ENCODE results near the gene SETDB2. TPM values are rescaled to one million over a fixed set of nuclear protein-coding genes. Genes with fewer than 3 reads are reported as not detected.

SETDB2 gene
- total and polyA plus RNA-seq, 4 donors = 1.9 to 6.2 (median 4.9) TPM

DNA sequence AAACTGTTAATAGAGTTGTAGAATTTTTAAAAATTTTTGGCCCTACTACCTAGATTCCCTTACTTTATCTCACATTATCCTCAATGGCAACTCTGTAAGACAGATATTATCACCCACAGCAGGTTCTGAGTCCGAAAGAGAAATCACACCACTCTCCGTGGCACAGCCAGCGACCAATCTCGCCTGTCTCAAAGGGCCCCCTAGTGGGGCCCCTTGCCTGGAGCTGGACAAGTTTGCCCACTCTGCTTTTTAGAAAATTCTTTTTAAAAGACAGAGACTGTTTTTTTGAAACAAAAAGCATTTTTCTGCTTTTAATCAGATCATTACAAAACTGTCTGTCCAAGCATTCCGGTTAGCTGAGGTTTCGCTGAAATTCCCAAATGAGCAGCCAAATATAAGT lies 73.4 kb downstream of the SETDB2 start:
- no peak for DNase-seq (ENCODE audit: low spot score)
- Histone ChIP-seq H3K27ac (ENCODE audit: low read depth in 1 of 2, low read length in 2 of 2) (no peak overlapping the region), H3K4me3 (ENCODE audit: low read depth in 1 of 3, low read length in 3 of 3) (no peak overlapping the region), H3K27me3 (ENCODE audit: control insufficient read depth in 4 of 4, insufficient read depth in 4 of 4, low read length in 3 of 4) (no peaks in the 10 kb centered on the region), H3K9me3 (ENCODE audit: control insufficient read depth in 4 of 4, low read length in 3 of 4) (no peaks in the 10 kb centered on the region), H3K36me3 (ENCODE audit: control insufficient read depth in 4 of 4, insufficient read depth in 3 of 4, low read depth in 1 of 4, low read length in 3 of 4) (peaks cover 5 to 32% (median 19%) of the 10 kb centered on the region in 4 donors), H3K4me1 (ENCODE audit: control insufficient read depth in 4 of 4, insufficient read depth in 4 of 4, low read length in 3 of 4) (peaks cover 0 to 2% (median 0%) of the 10 kb centered on the region in 4 donors), H3K9ac (ENCODE audit: low read depth in 1 of 2, low read length in 2 of 2) (no peak overlapping the region)
- WGBS = 88% methylated on average over 6 of the region's 6 CpGs
- TF ChIP-seq RXRA (IDR thresholded peaks at IDR 0.05) (no peak), NR2F2 (IDR thresholded peaks at IDR 0.05) (no peak), SP1 (IDR thresholded peaks at IDR 0.05) (no peak), RAD21 (IDR thresholded peaks at IDR 0.05) (peak; percentile 53 to 61)
- TF ChIP-seq, protein P1, sequence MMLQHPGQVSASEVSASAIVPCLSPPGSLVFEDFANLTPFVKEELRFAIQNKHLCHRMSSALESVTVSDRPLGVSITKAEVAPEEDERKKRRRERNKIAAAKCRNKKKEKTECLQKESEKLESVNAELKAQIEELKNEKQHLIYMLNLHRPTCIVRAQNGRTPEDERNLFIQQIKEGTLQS (IDR thresholded peaks at IDR 0.05) = no peak
- TF ChIP-seq, protein P2, sequence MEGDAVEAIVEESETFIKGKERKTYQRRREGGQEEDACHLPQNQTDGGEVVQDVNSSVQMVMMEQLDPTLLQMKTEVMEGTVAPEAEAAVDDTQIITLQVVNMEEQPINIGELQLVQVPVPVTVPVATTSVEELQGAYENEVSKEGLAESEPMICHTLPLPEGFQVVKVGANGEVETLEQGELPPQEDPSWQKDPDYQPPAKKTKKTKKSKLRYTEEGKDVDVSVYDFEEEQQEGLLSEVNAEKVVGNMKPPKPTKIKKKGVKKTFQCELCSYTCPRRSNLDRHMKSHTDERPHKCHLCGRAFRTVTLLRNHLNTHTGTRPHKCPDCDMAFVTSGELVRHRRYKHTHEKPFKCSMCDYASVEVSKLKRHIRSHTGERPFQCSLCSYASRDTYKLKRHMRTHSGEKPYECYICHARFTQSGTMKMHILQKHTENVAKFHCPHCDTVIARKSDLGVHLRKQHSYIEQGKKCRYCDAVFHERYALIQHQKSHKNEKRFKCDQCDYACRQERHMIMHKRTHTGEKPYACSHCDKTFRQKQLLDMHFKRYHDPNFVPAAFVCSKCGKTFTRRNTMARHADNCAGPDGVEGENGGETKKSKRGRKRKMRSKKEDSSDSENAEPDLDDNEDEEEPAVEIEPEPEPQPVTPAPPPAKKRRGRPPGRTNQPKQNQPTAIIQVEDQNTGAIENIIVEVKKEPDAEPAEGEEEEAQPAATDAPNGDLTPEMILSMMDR (IDR thresholded peaks at IDR 0.05; ENCODE audit: low read depth, low read length, missing input control) = peak; percentile 20

DNA sequence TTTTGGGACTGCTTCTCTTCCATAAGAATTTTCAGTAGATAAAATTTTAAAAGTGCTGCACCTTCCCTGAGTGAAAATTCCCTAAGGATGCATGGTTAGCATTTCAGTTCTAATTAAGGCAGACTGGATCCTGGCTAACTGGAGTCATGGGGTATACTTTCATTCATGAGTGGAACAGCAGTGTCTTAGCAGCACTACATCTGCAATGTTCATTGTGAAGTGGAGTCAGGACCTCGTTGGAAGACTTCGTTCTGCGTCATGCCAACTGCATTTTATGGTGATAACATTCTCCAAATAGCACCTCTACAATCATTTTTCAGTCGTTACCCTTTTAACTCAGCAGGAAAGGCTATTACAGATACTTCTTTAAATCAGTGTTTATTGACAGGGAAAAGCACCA lies 77.2 kb downstream of the SETDB2 start:
- H3K4me1 ChIP-seq (ENCODE audit: control insufficient read depth in 4 of 4, insufficient read depth in 4 of 4, low read length in 3 of 4) = no peaks in the 10 kb centered on the region
- H3K36me3 ChIP-seq (ENCODE audit: control insufficient read depth in 4 of 4, insufficient read depth in 3 of 4, low read depth in 1 of 4, low read length in 3 of 4) = peaks cover 2 to 25% (median 12%) of the 10 kb centered on the region in 4 donors
- H3K4me3 ChIP-seq (ENCODE audit: low read depth in 1 of 3, low read length in 3 of 3) = no peak overlapping the region
- no peak overlapping the region for H3K9ac ChIP-seq (ENCODE audit: low read depth in 1 of 2, low read length in 2 of 2)
- H3K9me3 ChIP-seq (ENCODE audit: control insufficient read depth in 4 of 4, low read length in 3 of 4) = no peaks in the 10 kb centered on the region
- no peak for DNase-seq (ENCODE audit: low spot score)
- TF ChIP-seq RAD21 (IDR thresholded peaks at IDR 0.05) = no peak
- TF ChIP-seq NR2F2 (IDR thresholded peaks at IDR 0.05) = no peak
- TF ChIP-seq, protein P3, sequence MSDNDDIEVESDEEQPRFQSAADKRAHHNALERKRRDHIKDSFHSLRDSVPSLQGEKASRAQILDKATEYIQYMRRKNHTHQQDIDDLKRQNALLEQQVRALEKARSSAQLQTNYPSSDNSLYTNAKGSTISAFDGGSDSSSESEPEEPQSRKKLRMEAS (IDR thresholded peaks at IDR 0.05) = no peak
- TF ChIP-seq FOXA2 (IDR thresholded peaks at IDR 0.05) = no peak
- TF ChIP-seq, protein P4, sequence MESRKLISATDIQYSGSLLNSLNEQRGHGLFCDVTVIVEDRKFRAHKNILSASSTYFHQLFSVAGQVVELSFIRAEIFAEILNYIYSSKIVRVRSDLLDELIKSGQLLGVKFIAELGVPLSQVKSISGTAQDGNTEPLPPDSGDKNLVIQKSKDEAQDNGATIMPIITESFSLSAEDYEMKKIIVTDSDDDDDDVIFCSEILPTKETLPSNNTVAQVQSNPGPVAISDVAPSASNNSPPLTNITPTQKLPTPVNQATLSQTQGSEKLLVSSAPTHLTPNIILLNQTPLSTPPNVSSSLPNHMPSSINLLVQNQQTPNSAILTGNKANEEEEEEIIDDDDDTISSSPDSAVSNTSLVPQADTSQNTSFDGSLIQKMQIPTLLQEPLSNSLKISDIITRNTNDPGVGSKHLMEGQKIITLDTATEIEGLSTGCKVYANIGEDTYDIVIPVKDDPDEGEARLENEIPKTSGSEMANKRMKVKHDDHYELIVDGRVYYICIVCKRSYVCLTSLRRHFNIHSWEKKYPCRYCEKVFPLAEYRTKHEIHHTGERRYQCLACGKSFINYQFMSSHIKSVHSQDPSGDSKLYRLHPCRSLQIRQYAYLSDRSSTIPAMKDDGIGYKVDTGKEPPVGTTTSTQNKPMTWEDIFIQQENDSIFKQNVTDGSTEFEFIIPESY (IDR thresholded peaks at IDR 0.05) = no peak
- no peak for TF ChIP-seq HNF4A (conservative IDR thresholded peaks at IDR 0.05)
- no peak for TF ChIP-seq FOXA1 (IDR thresholded peaks at IDR 0.05)
- 85% methylated on average over 4 of the region's 4 CpGs for WGBS
- no peaks in the 10 kb centered on the region for H3K27me3 ChIP-seq (ENCODE audit: control insufficient read depth in 4 of 4, insufficient read depth in 4 of 4, low read length in 3 of 4)
- no peak overlapping the region for H3K27ac ChIP-seq (ENCODE audit: low read depth in 1 of 2, low read length in 2 of 2)

- WGBS = 96% methylated on average over 5 of the region's 5 CpGs
- no peak overlapping the region for H3K27ac ChIP-seq (ENCODE audit: low read depth in 1 of 2, low read length in 2 of 2)
- H3K9ac ChIP-seq (ENCODE audit: low read depth in 1 of 2, low read length in 2 of 2) = no peak overlapping the region
- H3K4me1 ChIP-seq (ENCODE audit: control insufficient read depth in 4 of 4, insufficient read depth in 4 of 4, low read length in 3 of 4) = no peaks in the 10 kb centered on the region
- no peak overlapping the region for H3K4me3 ChIP-seq (ENCODE audit: low read depth in 1 of 3, low read length in 3 of 3)
- peaks cover 3 to 23% (median 16%) of the 10 kb centered on the region in 4 donors for H3K36me3 ChIP-seq (ENCODE audit: control insufficient read depth in 4 of 4, insufficient read depth in 3 of 4, low read depth in 1 of 4, low read length in 3 of 4)
- DNase-seq (ENCODE audit: low spot score) = no peak
- H3K27me3 ChIP-seq (ENCODE audit: control insufficient read depth in 4 of 4, insufficient read depth in 4 of 4, low read length in 3 of 4) = no peaks in the 10 kb centered on the region
- no peaks in the 10 kb centered on the region for H3K9me3 ChIP-seq (ENCODE audit: control insufficient read depth in 4 of 4, low read length in 3 of 4)
- TF ChIP-seq HNF4G (IDR thresholded peaks at IDR 0.05) (no peak), SP1 (IDR thresholded peaks at IDR 0.05) (no peak), RAD21 (IDR thresholded peaks at IDR 0.05) (no peak), FOXA2 (IDR thresholded peaks at IDR 0.05) (no peak), YY1 (IDR thresholded peaks at IDR 0.05) (no peak), REST (IDR thresholded peaks at IDR 0.05) (no peak), TAF1 (conservative IDR thresholded peaks at IDR 0.05) (no peak)
- TF ChIP-seq, protein P4 (IDR thresholded peaks at IDR 0.05) = no peak
Observed at GRCh38 chr13:49524740-49525501, 80.8 kb downstream of the SETDB2 start.

Measured in liver (tissue), 9 donors.